NOMO-1 treated with dmso at 0.1 percent for 144 hours (cell line): ENCODE measurements around the gene DENND4A.
"Not testable (repeated sequence)": the region's sequence is repeated elsewhere in the genome, so short reads cannot be mapped to it uniquely, and the experiment has no call there.

Experiments used
- DNase-seq: peaks from one replicate; lab custom pipeline; 2025; ENCODE audit not compliant: unreplicated experiment; lab: John Stamatoyannopoulos, UW

The DENND4A gene

GRCh38 chr15:65761210-65761926, 30.7 kb downstream of the DENND4A start:
- no peak for DNase-seq

GRCh38 chr15:65759441-65759840, 32.7 kb downstream of the DENND4A start:
- no peak for DNase-seq

GRCh38 chr15:65758242-65758641, 33.9 kb downstream of the DENND4A start:
- DNase-seq, result no peak

GRCh38 chr15:65757256-65757655, 34.8 kb downstream of the DENND4A start:
- no peak for DNase-seq

- no peak for DNase-seq
Observed at GRCh38 chr15:65752151-65752700, 39.9 kb downstream of the DENND4A start.

- DNase-seq, result no peak
Observed at GRCh38 chr15:65751431-65751830, 40.7 kb downstream of the DENND4A start.

GRCh38 chr15:65747265-65747664, 44.8 kb downstream of the DENND4A start:
- no peak for DNase-seq

- DNase-seq, result no peak
Observed at GRCh38 chr15:65743637-65744252, 48.3 kb downstream of the DENND4A start.

- no peak for DNase-seq
Observed at GRCh38 chr15:65740148-65740547, 51.9 kb downstream of the DENND4A start.

- no peak for DNase-seq
Observed at GRCh38 chr15:65738649-65739048, 53.4 kb downstream of the DENND4A start.

- DNase-seq, result not testable (repeated sequence)
Observed at GRCh38 chr15:65733599-65733998, 58.5 kb downstream of the DENND4A start.

GRCh38 chr15:65732698-65733097, 59.4 kb downstream of the DENND4A start:
- no peak for DNase-seq

- no peak for DNase-seq
Observed at GRCh38 chr15:65731926-65732325, 60.2 kb downstream of the DENND4A start.

GRCh38 chr15:65730549-65731172, 61.4 kb downstream of the DENND4A start:
- no peak for DNase-seq

GRCh38 chr15:65724464-65725215, 67.5 kb downstream of the DENND4A start:
- no peak for DNase-seq

GRCh38 chr15:65723876-65724275, 68.2 kb downstream of the DENND4A start:
- DNase-seq, result no peak

- DNase-seq, result no peak
Observed at GRCh38 chr15:65722191-65722590, 69.9 kb downstream of the DENND4A start.

- DNase-seq, result no peak
Observed at GRCh38 chr15:65712415-65712814, 79.7 kb downstream of the DENND4A start.

GRCh38 chr15:65695081-65695480, 97.0 kb downstream of the DENND4A start:
- DNase-seq, result no peak

GRCh38 chr15:65690778-65691177, 101.3 kb downstream of the DENND4A start:
- no peak for DNase-seq

- DNase-seq, result no peak
Observed at GRCh38 chr15:65690173-65690572, 101.9 kb downstream of the DENND4A start.
